MCF 10A (cell line): ENCODE data around the gene FURIN. TPM values are rescaled to one million over a fixed set of nuclear protein-coding genes. Genes with fewer than 3 reads are reported as not detected.
"Not testable (repeated sequence)": the region's sequence is repeated elsewhere in the genome, so short reads cannot be mapped to it uniquely, and the experiment has no call there.

ENCODE experiments used
- BruUV-seq: library from RNA; stranded (reverse); fragments of 400-500 nt; replicated peaks from 2 replicates; lab custom pipeline; 2021; lab: Mats Ljungman, UMichigan
- CTCF ChIA-PET: fragments of 300-600 bp; sonication (Branson Sonifier 250); formaldehyde crosslinking; extraction: SDS; loops from one replicate; lab custom pipeline; 2021; ENCODE audit warnings: antibody characterized with exemption, inconsistent platforms; lab: Yijun Ruan, JAX
- POLR2A ChIA-PET: fragments of 300-600, 350-650 bp; sonication (Branson Sonifier 250); formaldehyde crosslinking; extraction: SDS; loops from one replicate; lab custom pipeline; 2020; ENCODE audit warnings: antibody characterized with exemption, inconsistent platforms; lab: Yijun Ruan, JAX
- DNase-seq: peaks from one replicate; pipeline ENCODE4 v3.0.0-alpha.2; 2018; ENCODE audit not compliant: unreplicated experiment
- H3K27ac Mint-ChIP-seq: one replicate; pipeline ENCODE4 v1.8.0; 2022; ENCODE audit warnings: mild to moderate bottlenecking, low read depth, mixed read lengths; ENCODE audit not compliant: unreplicated experiment
- H3K27me3 Mint-ChIP-seq: one replicate; pipeline ENCODE4 v1.8.0; 2022; ENCODE audit warnings: mixed read lengths; ENCODE audit not compliant: insufficient read depth, unreplicated experiment
- H3K36me3 Mint-ChIP-seq: one replicate; pipeline ENCODE4 v1.8.0; 2022; ENCODE audit warnings: mild to moderate bottlenecking, moderate library complexity, mixed read lengths; ENCODE audit not compliant: insufficient read depth, unreplicated experiment
- H3K4me1 Mint-ChIP-seq: one replicate; pipeline ENCODE4 v1.8.0; 2022; ENCODE audit warnings: mixed read lengths; ENCODE audit not compliant: insufficient read depth, unreplicated experiment
- H3K4me3 Mint-ChIP-seq: one replicate; pipeline ENCODE4 v1.8.0; 2022; ENCODE audit warnings: mild to moderate bottlenecking, moderate library complexity, mixed read lengths; ENCODE audit not compliant: unreplicated experiment
- H3K9me3 Mint-ChIP-seq: one replicate; pipeline ENCODE4 v1.8.0; 2022; ENCODE audit warnings: mixed read lengths; ENCODE audit not compliant: unreplicated experiment
- intact Hi-C: fragments of 100-400 bp; cut with micrococcal nuclease; formaldehyde crosslinking; loops from 2 replicates; pipeline ENCODE4 v1.14.1; 2022
- total RNA-seq: library from RNA; stranded (reverse); gene quantifications from 2 replicates; pipeline ENCODE4 v1.2.3, GENCODE V29; 2022
- TF ChIP-seq, protein P1 (sequence below): fragments of 200-600 bp; IDR thresholded peaks from one replicate; pipeline ENCODE4 v1.8.0; 2022; ENCODE audit warnings: antibody characterized with exemption, mild to moderate bottlenecking; ENCODE audit not compliant: unreplicated experiment

Gene FURIN
- total RNA-seq, 1 experiment from 2014 or later = 48.8 TPM

GRCh38 chr15:90893175-90894090 lies 25.0 kb downstream of the FURIN start:
- H3K9me3 Mint-ChIP-seq = no peaks in the 10 kb centered on the region
- H3K4me3 Mint-ChIP-seq = no peak overlapping the region
- no TSS peak for BruUV-seq
- POLR2A ChIA-PET = interaction anchor here (1.2 kb wide), 1 partner anchor 8 kb away, joined by 3 read pairs; no protein-coding TSS in a partner anchor
- no peak overlapping the region for H3K27ac Mint-ChIP-seq
- intact Hi-C loops = no loop called here
- TF ChIP-seq, protein P1, sequence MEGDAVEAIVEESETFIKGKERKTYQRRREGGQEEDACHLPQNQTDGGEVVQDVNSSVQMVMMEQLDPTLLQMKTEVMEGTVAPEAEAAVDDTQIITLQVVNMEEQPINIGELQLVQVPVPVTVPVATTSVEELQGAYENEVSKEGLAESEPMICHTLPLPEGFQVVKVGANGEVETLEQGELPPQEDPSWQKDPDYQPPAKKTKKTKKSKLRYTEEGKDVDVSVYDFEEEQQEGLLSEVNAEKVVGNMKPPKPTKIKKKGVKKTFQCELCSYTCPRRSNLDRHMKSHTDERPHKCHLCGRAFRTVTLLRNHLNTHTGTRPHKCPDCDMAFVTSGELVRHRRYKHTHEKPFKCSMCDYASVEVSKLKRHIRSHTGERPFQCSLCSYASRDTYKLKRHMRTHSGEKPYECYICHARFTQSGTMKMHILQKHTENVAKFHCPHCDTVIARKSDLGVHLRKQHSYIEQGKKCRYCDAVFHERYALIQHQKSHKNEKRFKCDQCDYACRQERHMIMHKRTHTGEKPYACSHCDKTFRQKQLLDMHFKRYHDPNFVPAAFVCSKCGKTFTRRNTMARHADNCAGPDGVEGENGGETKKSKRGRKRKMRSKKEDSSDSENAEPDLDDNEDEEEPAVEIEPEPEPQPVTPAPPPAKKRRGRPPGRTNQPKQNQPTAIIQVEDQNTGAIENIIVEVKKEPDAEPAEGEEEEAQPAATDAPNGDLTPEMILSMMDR = peak; percentile 12
- H3K27me3 Mint-ChIP-seq = no peaks in the 10 kb centered on the region
- H3K4me1 Mint-ChIP-seq = no peaks in the 10 kb centered on the region
- DNase-seq = no peak
- CTCF ChIA-PET = interaction anchor here (1.2 kb wide), 1 partner anchor 8 kb away, joined by 3 read pairs; no protein-coding TSS in a partner anchor
- no peaks in the 10 kb centered on the region for H3K36me3 Mint-ChIP-seq

GRCh38 chr15:90895571-90896117 lies 27.3 kb downstream of the FURIN start:
- Mint-ChIP-seq H3K27ac (no peak overlapping the region), H3K9me3 (no peaks in the 10 kb centered on the region), H3K27me3 (no peaks in the 10 kb centered on the region), H3K4me1 (no peaks in the 10 kb centered on the region), H3K4me3 (no peak overlapping the region), H3K36me3 (no peaks in the 10 kb centered on the region)
- TF ChIP-seq, protein P1 = no peak
- POLR2A ChIA-PET = interaction anchor here (0.5 to 1.6 kb wide), 3 partner anchors 10 to 744 kb away, joined by 3 to 6 read pairs (median 4); no protein-coding TSS in a partner anchor
- CTCF ChIA-PET = interaction anchor here (0.7 to 12.8 kb wide), 3 partner anchors 10 to 37 kb away, joined by 4 to 83 read pairs (median 4); partner anchors contain the start of gene FES
- no TSS peak for BruUV-seq
- DNase-seq = no peak
- intact Hi-C loops = no loop called here

DNA sequence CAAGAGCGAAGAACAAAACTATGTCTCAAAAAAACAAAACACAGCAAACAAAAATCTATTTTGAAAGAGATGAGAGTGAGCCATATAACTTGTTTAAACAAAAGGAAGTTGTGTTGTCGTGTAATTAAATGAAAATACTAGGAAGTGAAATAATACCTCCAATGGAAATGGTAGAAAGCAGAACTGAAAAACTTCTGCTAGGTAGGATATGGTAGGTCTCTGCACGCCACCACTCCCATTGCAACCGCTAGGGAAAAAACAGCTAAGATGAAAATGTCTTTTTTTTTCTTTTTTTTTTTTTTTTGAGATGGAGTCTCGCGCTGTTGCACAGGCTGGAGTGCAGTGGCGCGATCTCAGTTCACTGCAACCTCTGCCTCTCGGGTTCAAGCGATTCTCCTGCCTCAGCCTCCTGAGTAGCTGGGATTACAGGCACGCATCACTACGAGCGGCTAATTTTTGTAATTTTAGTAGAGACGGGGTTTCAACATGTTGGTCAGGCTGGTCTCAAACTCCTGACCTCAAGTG lies 28.8 kb downstream of the FURIN start:
- BruUV-seq, H3K9me3 Mint-ChIP-seq, H3K27ac Mint-ChIP-seq, intact Hi-C loops, H3K27me3 Mint-ChIP-seq, H3K36me3 Mint-ChIP-seq, H3K4me3 Mint-ChIP-seq, DNase-seq: not testable (repeated sequence)
- peaks cover 10% of the 10 kb centered on the region for H3K4me1 Mint-ChIP-seq
- ChIA-PET CTCF (interaction anchor here (0.9 to 12.8 kb wide), 3 partner anchors 11 to 37 kb away, joined by 6 to 83 read pairs (median 6); partner anchors contain the start of genes FES and HDDC3), POLR2A (interaction anchor here (7.9 kb wide), 1 partner anchor 34 kb away, joined by 150 read pairs; the partner anchor contains the start of genes HDDC3 and UNC45A)

- Mint-ChIP-seq H3K27me3 (no peaks in the 10 kb centered on the region), H3K36me3 (peaks cover 8% of the 10 kb centered on the region), H3K27ac (peak overlapping the region; percentile 57), H3K4me3 (peak overlapping the region; percentile 82), H3K9me3 (no peaks in the 10 kb centered on the region), H3K4me1 (peaks cover 10% of the 10 kb centered on the region)
- CTCF ChIA-PET = interaction anchor here (0.6 to 12.8 kb wide), 14 partner anchors 9 to 582 kb away, joined by 3 to 131 read pairs (median 3); partner anchors contain the start of genes FES, HDDC3 and UNC45A
- no TSS peak for BruUV-seq
- TF ChIP-seq, protein P1 = no peak
- POLR2A ChIA-PET = interaction anchor here (0.5 to 7.9 kb wide), 5 partner anchors 8 to 194 kb away, joined by 3 to 150 read pairs (median 4); partner anchors contain the start of genes HDDC3 and UNC45A
- intact Hi-C loops = loop anchor here (1.0 kb wide), 1 partner anchor 31 kb away; the partner anchor contains the start of gene HDDC3
- no peak for DNase-seq
Measured at GRCh38 chr15:90901175-90902039, 33.0 kb downstream of the FURIN start.
